Right atrium auricular region (tissue), 2 donors: ENCODE measurements around the gene OPRM1. TPM values are rescaled to one million over a fixed set of nuclear protein-coding genes. Genes with fewer than 3 reads are reported as not detected.
A peak's percentile ranks its signal among the peaks of the same experiment; 100 is the strongest.

ENCODE experiments used
- DNase-seq: peaks from one replicate; pipeline ENCODE4 v3.0.0-alpha.2; 2019; ENCODE audit warnings: low spot score
- H3K27ac ChIP-seq, 2 donors: fragments of 200-600 bp; sonication (generic); 1 replicate in 1 of 2; 2 replicates in 1 of 2; pipeline ENCODE4 v1.5.1; 2016 to 2019
- H3K27me3 ChIP-seq, 2 donors: fragments of 200-600 bp; sonication (generic); one replicate each; pipeline versions ENCODE4 v1.5.1 to v1.6.0; 2017 to 2019
- H3K36me3 ChIP-seq: fragments of 200-600 bp; sonication (generic); one replicate; pipeline ENCODE4 v1.5.1; 2016
- H3K4me1 ChIP-seq, 2 donors: fragments of 200-600 bp; sonication (generic); one replicate each; pipeline versions ENCODE4 v1.5.1 to v1.6.0; 2017 to 2019
- H3K4me3 ChIP-seq, 2 donors: fragments of 200-600 bp; sonication (generic); 1 replicate in 1 of 2; 2 replicates in 1 of 2; pipeline ENCODE4 v1.5.1; 2017 to 2019; ENCODE audit warnings: mild to moderate bottlenecking in 1 of 2, moderate library complexity in 1 of 2
- H3K9me3 ChIP-seq, 2 donors: fragments of 200-600 bp; sonication (generic); one replicate each; pipeline ENCODE4 v1.5.1; 2019
- total RNA-seq, 2 donors: library from RNA; depleted of rRNA; stranded (reverse); fragments of >200 nt; gene quantifications; one replicate each; pipeline ENCODE4 v1.1.0, GENCODE V29; 2016
- TF ChIP-seq, protein P1 (sequence below), 2 donors: fragments of 200-600 bp; sonication (generic); IDR thresholded peaks; one replicate each; pipeline ENCODE4 v1.5.1; 2019; ENCODE audit warnings: antibody characterized with exemption in 2 of 2

OPRM1 gene
- total RNA-seq, 2 donors from 2014 or later: not detected

DNA sequence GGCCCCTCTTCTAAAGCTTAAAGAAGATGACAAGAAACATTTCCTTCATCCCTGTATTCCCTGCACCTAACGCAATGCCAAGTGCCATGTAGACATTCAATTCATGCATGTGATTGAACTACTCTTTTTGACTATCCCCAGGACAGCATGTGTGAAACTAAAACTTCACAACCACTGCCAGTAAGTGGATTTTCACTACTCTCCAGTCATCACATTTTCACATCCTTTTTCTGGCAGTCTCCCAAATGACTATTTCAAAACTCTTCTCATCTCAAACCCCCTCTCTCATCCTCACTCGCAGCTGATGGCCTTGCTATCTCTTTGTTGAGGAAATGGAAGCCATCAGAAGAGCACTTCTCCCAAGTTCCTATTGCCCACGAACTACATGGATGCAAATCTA, 122.6 kb downstream of the OPRM1 start:
- DNase-seq: no peak
- no peaks in the 10 kb centered on the region for H3K27me3 ChIP-seq
- no peaks in the 10 kb centered on the region for H3K9me3 ChIP-seq
- H3K27ac ChIP-seq: no peak overlapping the region
- TF ChIP-seq, protein P1, sequence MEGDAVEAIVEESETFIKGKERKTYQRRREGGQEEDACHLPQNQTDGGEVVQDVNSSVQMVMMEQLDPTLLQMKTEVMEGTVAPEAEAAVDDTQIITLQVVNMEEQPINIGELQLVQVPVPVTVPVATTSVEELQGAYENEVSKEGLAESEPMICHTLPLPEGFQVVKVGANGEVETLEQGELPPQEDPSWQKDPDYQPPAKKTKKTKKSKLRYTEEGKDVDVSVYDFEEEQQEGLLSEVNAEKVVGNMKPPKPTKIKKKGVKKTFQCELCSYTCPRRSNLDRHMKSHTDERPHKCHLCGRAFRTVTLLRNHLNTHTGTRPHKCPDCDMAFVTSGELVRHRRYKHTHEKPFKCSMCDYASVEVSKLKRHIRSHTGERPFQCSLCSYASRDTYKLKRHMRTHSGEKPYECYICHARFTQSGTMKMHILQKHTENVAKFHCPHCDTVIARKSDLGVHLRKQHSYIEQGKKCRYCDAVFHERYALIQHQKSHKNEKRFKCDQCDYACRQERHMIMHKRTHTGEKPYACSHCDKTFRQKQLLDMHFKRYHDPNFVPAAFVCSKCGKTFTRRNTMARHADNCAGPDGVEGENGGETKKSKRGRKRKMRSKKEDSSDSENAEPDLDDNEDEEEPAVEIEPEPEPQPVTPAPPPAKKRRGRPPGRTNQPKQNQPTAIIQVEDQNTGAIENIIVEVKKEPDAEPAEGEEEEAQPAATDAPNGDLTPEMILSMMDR (IDR thresholded peaks at IDR 0.05): no peak
- no peak overlapping the region for H3K4me3 ChIP-seq
- no peaks in the 10 kb centered on the region for H3K36me3 ChIP-seq
- peaks cover 0 to 12% of the 10 kb centered on the region in 2 donors for H3K4me1 ChIP-seq

DNA sequence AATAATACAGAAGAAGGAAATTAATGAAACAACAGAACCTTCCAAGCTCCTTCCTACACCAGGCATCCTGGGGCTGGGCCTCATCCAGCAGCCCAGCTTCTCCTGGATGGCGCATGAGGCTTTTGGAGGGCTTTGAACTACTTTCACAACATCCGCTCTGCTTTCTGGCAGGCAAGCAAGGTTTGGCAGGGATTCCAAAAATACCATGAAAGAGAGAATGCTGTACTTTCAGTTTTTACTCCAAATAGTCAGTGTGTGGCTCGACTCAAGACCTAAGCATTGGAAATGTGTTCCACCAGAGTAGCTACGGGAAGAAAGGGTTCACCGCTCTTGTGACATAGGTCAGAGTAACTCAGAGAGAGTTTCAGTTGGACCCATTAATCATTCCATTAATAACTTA, 125.4 kb downstream of the OPRM1 start:
- no peaks in the 10 kb centered on the region for H3K4me1 ChIP-seq
- TF ChIP-seq, protein P1 (IDR thresholded peaks at IDR 0.05): no peak
- no peak overlapping the region for H3K4me3 ChIP-seq
- no peaks in the 10 kb centered on the region for H3K9me3 ChIP-seq
- no peaks in the 10 kb centered on the region for H3K27me3 ChIP-seq
- H3K36me3 ChIP-seq: no peaks in the 10 kb centered on the region
- DNase-seq: peak; percentile 64
- no peak overlapping the region for H3K27ac ChIP-seq

DNA sequence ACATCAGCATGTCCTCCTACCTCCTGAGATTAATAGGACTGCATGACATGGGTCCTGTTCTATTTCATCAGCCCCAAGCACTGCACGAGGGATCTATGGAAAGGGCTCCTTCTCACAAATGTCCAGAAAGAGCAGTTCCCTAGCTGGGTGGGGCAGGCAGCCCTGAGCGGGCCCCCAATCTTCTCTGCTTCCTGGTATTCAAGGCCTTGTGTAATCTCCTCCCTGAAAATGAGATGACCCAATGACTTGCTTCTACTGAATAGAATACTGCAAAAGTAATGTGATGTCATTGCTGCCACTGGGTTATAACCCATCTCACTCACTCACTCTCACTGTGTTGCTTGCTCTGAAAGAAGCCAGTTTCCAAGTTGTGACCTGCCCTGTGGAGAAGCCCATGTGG, 126.4 kb downstream of the OPRM1 start:
- Histone ChIP-seq H3K4me3 (no peak overlapping the region), H3K27me3 (no peaks in the 10 kb centered on the region), H3K4me1 (no peaks in the 10 kb centered on the region), H3K36me3 (no peaks in the 10 kb centered on the region), H3K9me3 (no peaks in the 10 kb centered on the region), H3K27ac (no peak overlapping the region)
- TF ChIP-seq, protein P1 (IDR thresholded peaks at IDR 0.05): no peak
- DNase-seq: no peak

DNA sequence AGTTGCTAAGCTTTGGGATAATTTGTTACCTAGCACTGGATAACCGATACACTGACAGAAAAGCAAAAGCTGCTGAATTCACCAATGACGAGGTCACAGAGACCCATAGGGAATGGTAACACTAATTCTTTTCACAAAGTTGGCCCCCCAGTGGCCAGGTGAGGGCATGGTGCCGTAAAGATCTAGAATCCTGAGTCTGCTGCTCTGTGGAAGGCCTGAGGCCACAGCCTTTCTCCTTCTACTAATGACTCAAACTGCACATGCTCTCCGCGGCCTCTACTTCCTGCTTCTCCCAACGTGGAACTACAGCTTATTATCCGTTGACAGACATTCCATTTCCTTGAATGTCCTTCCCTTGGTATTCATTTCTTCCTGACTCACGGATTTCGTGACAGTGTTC, 127.1 kb downstream of the OPRM1 start:
- DNase-seq: no peak
- no peak overlapping the region for H3K27ac ChIP-seq
- no peak overlapping the region for H3K4me3 ChIP-seq
- TF ChIP-seq, protein P1 (IDR thresholded peaks at IDR 0.05): no peak
- no peaks in the 10 kb centered on the region for H3K9me3 ChIP-seq
- no peaks in the 10 kb centered on the region for H3K27me3 ChIP-seq
- H3K4me1 ChIP-seq: no peaks in the 10 kb centered on the region
- H3K36me3 ChIP-seq: no peaks in the 10 kb centered on the region

DNA sequence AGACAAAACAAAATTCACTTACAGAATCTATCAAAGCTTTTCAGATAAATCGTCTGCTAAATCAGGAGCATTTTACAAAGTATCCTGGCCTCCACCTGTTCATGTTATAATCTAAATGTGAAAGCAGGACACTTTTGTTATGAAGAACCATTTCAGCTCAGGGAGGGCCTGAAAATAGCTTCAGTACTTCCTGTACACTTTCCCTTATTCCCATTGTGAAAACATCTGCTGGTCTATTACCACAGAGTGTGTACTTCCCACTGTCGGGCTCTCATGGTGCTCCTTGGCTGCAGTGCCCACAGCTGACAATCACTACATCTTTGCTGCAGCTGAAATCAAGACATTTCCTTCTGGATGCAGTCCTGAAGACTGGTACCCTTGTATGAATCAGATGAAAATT, 128.1 kb downstream of the OPRM1 start:
- DNase-seq: no peak
- no peak overlapping the region for H3K4me3 ChIP-seq
- no peaks in the 10 kb centered on the region for H3K36me3 ChIP-seq
- H3K4me1 ChIP-seq: no peaks in the 10 kb centered on the region
- peak overlapping the region in 1 of 2 donors; percentile 36 for H3K27ac ChIP-seq
- no peaks in the 10 kb centered on the region for H3K9me3 ChIP-seq
- TF ChIP-seq, protein P1 (IDR thresholded peaks at IDR 0.05): no peak
- no peaks in the 10 kb centered on the region for H3K27me3 ChIP-seq

DNA sequence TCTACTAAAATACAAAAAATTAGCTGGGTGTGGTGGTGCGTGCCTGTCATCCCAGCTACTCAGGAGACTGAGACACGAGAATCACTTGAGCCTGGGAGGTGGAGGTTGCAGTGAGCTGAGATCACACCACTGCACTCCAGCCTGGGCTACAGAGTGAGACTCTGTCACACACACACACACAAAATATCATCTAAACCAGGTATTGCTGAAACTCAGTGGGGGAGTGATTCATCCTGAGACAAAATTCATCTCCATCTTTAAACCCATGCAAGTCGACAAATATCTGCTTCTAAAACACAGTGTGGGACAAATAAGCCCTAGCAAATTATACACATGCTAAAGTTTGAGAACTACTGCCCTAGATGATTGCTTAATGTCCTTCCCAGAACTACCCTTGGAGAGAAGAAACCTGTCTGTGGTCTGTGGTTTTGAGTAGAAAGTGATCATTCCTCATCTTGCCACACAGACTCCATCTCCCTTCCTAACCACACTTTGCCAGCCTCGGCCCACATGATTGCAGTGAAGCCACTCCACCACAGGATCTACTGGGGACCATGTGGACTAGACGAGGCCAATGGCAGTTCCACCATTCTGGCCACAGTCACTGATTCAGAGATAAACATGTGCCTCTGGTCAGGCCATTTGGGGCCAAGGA, 130.3 kb downstream of the OPRM1 start:
- Histone ChIP-seq H3K27ac (no peak overlapping the region), H3K4me1 (no peaks in the 10 kb centered on the region), H3K9me3 (no peaks in the 10 kb centered on the region), H3K27me3 (no peaks in the 10 kb centered on the region), H3K36me3 (no peaks in the 10 kb centered on the region), H3K4me3 (no peak overlapping the region)
- TF ChIP-seq, protein P1 (IDR thresholded peaks at IDR 0.05): no peak
- DNase-seq: no peak
